HEK293 (cell line): Measurements from ENCODE around the gene QSER1.

Experiments
- CTCF ChIA-PET: fragments of 350-600 bp; formaldehyde crosslinking; extraction: SDS; loops from one replicate; lab custom pipeline; 2021; ENCODE audit warnings: antibody characterized with exemption; lab: Yijun Ruan, JAX
- POLR2A ChIA-PET: fragments of 300-600 bp; formaldehyde crosslinking; extraction: SDS; loops from one replicate; lab custom pipeline; 2020; ENCODE audit warnings: antibody characterized with exemption, inconsistent platforms; lab: Yijun Ruan, JAX
- H3K27ac ChIP-seq: fragments of 200-500 bp; sonication (Bioruptor generic); 2 replicates; pipeline ENCODE4 v1.5.1; 2014; ENCODE audit warnings: low read depth, low read length, control low read depth, inconsistent platforms; ENCODE audit errors: extremely low read depth
- H3K36me3 ChIP-seq, 2 experiments: fragments of 200-500 bp in 1 of 2; sonication (Bioruptor generic) in 1 of 2; 1 replicate in 1 of 2; 2 replicates in 1 of 2; pipeline ENCODE4 v1.5.1; 2014 to 2017; ENCODE audit warnings: inconsistent platforms in 2 of 2, low read length in 2 of 2; ENCODE audit not compliant: control insufficient read depth in 2 of 2, insufficient read depth in 1 of 2
- H3K4me1 ChIP-seq: fragments of 200-500 bp; sonication (Bioruptor generic); 2 replicates; pipeline ENCODE4 v1.5.1; 2014; ENCODE audit warnings: mild to moderate bottlenecking, low read length, inconsistent platforms; ENCODE audit not compliant: control insufficient read depth, insufficient read depth
- H3K4me3 ChIP-seq: 2 replicates; pipeline ENCODE4 v1.5.1; 2011; ENCODE audit warnings: low read depth, mild to moderate bottlenecking, control low read depth, low read length, moderate library complexity
- H3K9me3 ChIP-seq: fragments of 200-500 bp; sonication (Bioruptor generic); 2 replicates; pipeline ENCODE4 v1.5.1; 2014; ENCODE audit warnings: low read depth, low read length, inconsistent platforms; ENCODE audit not compliant: control insufficient read depth, insufficient read depth
- TCF7L2 ChIP-seq: IDR thresholded peaks from 2 replicates; pipeline ENCODE4 v1.6.1; 2011; ENCODE audit warnings: low read depth, mild to moderate bottlenecking, inconsistent platforms, low read length, moderate library complexity, borderline replicate concordance
- TRIM28 ChIP-seq: IDR thresholded peaks from 2 replicates; pipeline ENCODE4 v1.6.1; 2011; ENCODE audit warnings: low read length, control low read depth, borderline replicate concordance
- ZIC2 ChIP-seq: fragments of 450-650 bp; formaldehyde crosslinking; IDR thresholded peaks from 2 replicates; pipeline ENCODE4 v1.5.1; 2016; ENCODE audit warnings: missing biosample characterization, missing genetic modification characterization
- ZNF16 ChIP-seq: fragments of 450-650 bp; formaldehyde crosslinking; IDR thresholded peaks from 2 replicates; pipeline ENCODE4 v1.5.1; 2016; ENCODE audit warnings: low read depth, missing biosample characterization, missing genetic modification characterization
- ZNF169 ChIP-seq: fragments of 450-650 bp; formaldehyde crosslinking; IDR thresholded peaks from 2 replicates; pipeline ENCODE4 v1.5.1; 2016; ENCODE audit warnings: missing biosample characterization, missing genetic modification characterization
- ZNF324 ChIP-seq: fragments of 450-650 bp; formaldehyde crosslinking; IDR thresholded peaks from 2 replicates; pipeline ENCODE4 v1.5.1; 2016; ENCODE audit warnings: missing biosample characterization, missing genetic modification characterization
- ZNF555 ChIP-seq: fragments of 450-650 bp; formaldehyde crosslinking; conservative IDR thresholded peaks from 2 replicates; pipeline ENCODE4 v1.5.1; 2017; ENCODE audit warnings: missing biosample characterization, mild to moderate bottlenecking, missing genetic modification characterization, inconsistent platforms
- ZNF664 ChIP-seq: fragments of 450-650 bp; formaldehyde crosslinking; IDR thresholded peaks from 2 replicates; pipeline ENCODE4 v1.5.1; 2016; ENCODE audit warnings: missing biosample characterization, missing genetic modification characterization
- ZNF791 ChIP-seq: fragments of 450-650 bp; formaldehyde crosslinking; IDR thresholded peaks from 2 replicates; pipeline ENCODE4 v1.5.1; 2016; ENCODE audit warnings: missing biosample characterization, missing genetic modification characterization
- TF ChIP-seq, protein P1 (sequence below): fragments of 450-650 bp; formaldehyde crosslinking; IDR thresholded peaks from 2 replicates; pipeline ENCODE4 v1.5.1; 2016; ENCODE audit warnings: missing biosample characterization, missing genetic modification characterization, borderline replicate concordance
- TF ChIP-seq, protein P2 (sequence below): fragments of 450-650 bp; formaldehyde crosslinking; IDR thresholded peaks from 2 replicates; pipeline ENCODE4 v1.5.1; 2016; ENCODE audit warnings: missing biosample characterization, missing genetic modification characterization
- TF ChIP-seq, protein P3 (sequence below): fragments of 450-650 bp; formaldehyde crosslinking; conservative IDR thresholded peaks from 2 replicates; pipeline ENCODE4 v1.5.1; 2016; ENCODE audit warnings: low read depth, missing biosample characterization, missing genetic modification characterization

The QSER1 gene

DNA sequence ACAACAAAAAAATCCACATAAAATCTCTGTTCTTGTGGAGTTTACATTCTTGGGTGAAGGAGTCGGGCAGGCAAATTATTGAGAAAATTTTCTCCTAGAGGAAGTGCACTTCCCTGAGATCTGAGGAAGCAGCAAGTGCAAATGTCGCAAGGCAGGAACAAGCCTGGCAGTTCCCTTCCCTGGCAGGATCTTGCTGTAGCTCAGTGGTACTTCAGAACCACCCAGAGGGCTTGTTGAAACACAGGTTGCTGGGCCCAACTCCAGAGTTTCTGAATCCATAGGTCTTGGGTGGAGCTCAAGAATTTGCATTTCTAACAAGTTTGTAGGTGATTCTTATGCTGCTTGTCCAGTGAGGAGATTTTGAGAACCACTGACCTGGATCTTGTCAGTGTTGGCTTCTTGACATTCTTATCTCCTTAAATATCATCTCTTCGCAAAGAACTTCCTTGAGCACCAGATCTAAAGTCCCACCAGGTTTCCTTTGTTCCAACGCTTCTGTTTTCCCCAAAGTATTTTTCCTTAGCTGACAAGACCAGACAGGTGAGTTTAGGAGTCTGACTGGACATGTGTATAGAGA, 9.6 kb downstream of the QSER1 start:
- TF ChIP-seq, protein P1, sequence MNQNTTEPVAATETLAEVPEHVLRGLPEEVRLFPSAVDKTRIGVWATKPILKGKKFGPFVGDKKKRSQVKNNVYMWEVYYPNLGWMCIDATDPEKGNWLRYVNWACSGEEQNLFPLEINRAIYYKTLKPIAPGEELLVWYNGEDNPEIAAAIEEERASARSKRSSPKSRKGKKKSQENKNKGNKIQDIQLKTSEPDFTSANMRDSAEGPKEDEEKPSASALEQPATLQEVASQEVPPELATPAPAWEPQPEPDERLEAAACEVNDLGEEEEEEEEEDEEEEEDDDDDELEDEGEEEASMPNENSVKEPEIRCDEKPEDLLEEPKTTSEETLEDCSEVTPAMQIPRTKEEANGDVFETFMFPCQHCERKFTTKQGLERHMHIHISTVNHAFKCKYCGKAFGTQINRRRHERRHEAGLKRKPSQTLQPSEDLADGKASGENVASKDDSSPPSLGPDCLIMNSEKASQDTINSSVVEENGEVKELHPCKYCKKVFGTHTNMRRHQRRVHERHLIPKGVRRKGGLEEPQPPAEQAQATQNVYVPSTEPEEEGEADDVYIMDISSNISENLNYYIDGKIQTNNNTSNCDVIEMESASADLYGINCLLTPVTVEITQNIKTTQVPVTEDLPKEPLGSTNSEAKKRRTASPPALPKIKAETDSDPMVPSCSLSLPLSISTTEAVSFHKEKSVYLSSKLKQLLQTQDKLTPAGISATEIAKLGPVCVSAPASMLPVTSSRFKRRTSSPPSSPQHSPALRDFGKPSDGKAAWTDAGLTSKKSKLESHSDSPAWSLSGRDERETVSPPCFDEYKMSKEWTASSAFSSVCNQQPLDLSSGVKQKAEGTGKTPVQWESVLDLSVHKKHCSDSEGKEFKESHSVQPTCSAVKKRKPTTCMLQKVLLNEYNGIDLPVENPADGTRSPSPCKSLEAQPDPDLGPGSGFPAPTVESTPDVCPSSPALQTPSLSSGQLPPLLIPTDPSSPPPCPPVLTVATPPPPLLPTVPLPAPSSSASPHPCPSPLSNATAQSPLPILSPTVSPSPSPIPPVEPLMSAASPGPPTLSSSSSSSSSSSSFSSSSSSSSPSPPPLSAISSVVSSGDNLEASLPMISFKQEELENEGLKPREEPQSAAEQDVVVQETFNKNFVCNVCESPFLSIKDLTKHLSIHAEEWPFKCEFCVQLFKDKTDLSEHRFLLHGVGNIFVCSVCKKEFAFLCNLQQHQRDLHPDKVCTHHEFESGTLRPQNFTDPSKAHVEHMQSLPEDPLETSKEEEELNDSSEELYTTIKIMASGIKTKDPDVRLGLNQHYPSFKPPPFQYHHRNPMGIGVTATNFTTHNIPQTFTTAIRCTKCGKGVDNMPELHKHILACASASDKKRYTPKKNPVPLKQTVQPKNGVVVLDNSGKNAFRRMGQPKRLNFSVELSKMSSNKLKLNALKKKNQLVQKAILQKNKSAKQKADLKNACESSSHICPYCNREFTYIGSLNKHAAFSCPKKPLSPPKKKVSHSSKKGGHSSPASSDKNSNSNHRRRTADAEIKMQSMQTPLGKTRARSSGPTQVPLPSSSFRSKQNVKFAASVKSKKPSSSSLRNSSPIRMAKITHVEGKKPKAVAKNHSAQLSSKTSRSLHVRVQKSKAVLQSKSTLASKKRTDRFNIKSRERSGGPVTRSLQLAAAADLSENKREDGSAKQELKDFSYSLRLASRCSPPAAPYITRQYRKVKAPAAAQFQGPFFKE (tag by site-specific recombination), result no peak
- TF ChIP-seq TCF7L2 (no peak), ZNF324 (tag by site-specific recombination) (no peak), TRIM28 (no peak), ZNF169 (no peak), ZNF791 (tag by site-specific recombination) (no peak), ZIC2 (tag by site-specific recombination) (no peak), ZNF664 (tag by site-specific recombination) (no peak), ZNF555 (no peak), ZNF16 (tag by site-specific recombination) (no peak)
- TF ChIP-seq, protein P2, sequence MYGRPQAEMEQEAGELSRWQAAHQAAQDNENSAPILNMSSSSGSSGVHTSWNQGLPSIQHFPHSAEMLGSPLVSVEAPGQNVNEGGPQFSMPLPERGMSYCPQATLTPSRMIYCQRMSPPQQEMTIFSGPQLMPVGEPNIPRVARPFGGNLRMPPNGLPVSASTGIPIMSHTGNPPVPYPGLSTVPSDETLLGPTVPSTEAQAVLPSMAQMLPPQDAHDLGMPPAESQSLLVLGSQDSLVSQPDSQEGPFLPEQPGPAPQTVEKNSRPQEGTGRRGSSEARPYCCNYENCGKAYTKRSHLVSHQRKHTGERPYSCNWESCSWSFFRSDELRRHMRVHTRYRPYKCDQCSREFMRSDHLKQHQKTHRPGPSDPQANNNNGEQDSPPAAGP (tag by site-specific recombination), result no peak
- TF ChIP-seq, protein P3, sequence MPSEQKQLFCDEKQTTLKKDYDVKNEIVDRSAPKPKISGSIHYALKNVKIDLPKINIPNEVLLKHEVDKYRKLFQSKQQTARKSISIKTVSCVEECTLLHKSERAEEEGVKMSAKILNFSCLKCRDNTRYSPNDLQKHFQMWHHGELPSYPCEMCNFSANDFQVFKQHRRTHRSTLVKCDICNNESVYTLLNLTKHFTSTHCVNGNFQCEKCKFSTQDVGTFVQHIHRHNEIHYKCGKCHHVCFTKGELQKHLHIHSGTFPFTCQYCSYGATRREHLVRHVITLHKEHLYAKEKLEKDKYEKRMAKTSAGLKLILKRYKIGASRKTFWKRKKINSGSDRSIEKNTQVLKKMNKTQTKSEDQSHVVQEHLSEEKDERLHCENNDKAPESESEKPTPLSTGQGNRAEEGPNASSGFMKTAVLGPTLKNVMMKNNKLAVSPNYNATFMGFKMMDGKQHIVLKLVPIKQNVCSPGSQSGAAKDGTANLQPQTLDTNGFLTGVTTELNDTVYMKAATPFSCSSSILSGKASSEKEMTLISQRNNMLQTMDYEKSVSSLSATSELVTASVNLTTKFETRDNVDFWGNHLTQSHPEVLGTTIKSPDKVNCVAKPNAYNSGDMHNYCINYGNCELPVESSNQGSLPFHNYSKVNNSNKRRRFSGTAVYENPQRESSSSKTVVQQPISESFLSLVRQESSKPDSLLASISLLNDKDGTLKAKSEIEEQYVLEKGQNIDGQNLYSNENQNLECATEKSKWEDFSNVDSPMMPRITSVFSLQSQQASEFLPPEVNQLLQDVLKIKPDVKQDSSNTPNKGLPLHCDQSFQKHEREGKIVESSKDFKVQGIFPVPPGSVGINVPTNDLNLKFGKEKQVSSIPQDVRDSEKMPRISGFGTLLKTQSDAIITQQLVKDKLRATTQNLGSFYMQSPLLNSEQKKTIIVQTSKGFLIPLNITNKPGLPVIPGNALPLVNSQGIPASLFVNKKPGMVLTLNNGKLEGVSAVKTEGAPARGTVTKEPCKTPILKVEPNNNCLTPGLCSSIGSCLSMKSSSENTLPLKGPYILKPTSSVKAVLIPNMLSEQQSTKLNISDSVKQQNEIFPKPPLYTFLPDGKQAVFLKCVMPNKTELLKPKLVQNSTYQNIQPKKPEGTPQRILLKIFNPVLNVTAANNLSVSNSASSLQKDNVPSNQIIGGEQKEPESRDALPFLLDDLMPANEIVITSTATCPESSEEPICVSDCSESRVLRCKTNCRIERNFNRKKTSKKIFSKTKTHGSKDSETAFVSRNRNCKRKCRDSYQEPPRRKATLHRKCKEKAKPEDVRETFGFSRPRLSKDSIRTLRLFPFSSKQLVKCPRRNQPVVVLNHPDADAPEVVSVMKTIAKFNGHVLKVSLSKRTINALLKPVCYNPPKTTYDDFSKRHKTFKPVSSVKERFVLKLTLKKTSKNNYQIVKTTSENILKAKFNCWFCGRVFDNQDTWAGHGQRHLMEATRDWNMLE (tag by site-specific recombination), result no peak
- CTCF ChIA-PET, result no interaction called here
- Histone ChIP-seq H3K4me1 (no peaks in the 10 kb centered on the region), H3K27ac (no peak overlapping the region), H3K9me3 (no peaks in the 10 kb centered on the region), H3K36me3 (peaks cover 0 to 13% of the 10 kb centered on the region in 2 experiments; a peak in 1 of 3 replicates), H3K4me3 (no peak overlapping the region)
- POLR2A ChIA-PET, result interaction anchor here (1.2 kb wide), 1 partner anchor 8 kb away, joined by 3 read pairs; no protein-coding TSS in a partner anchor
